Smooth muscle cell (in vitro differentiated cells): ENCODE results near the gene ALDH1A1. TPM values are rescaled to one million over a fixed set of nuclear protein-coding genes. Genes with fewer than 3 reads are reported as not detected.

Experiments used
- DNase-seq: peaks from one replicate; lab custom pipeline; 2025; ENCODE audit not compliant: unreplicated experiment; lab: John Stamatoyannopoulos, UW
- H2AFZ ChIP-seq: fragments of 200-600 bp; sonication (generic); 2 replicates; pipeline ENCODE4 v1.6.0; 2016; ENCODE audit warnings: antibody characterized with exemption, low read depth, mild to moderate bottlenecking
- H3F3A ChIP-seq: fragments of 200-600 bp; sonication (generic); 2 replicates; pipeline ENCODE4 v1.6.0; 2017; ENCODE audit warnings: antibody characterized with exemption, low read depth
- H3K27ac ChIP-seq: fragments of 200-600 bp; sonication (generic); 2 replicates; pipeline ENCODE4 v1.5.1; 2016; ENCODE audit warnings: low read depth, mild to moderate bottlenecking
- H3K27me3 ChIP-seq: fragments of 200-600 bp; sonication (generic); 2 replicates; pipeline ENCODE4 v1.6.1; 2016; ENCODE audit warnings: low read depth, mild to moderate bottlenecking
- H3K36me3 ChIP-seq: fragments of 200-600 bp; sonication (generic); 2 replicates; pipeline ENCODE4 v1.5.1; 2016; ENCODE audit warnings: low read depth
- H3K4me1 ChIP-seq: fragments of 200-600 bp; sonication (generic); 2 replicates; pipeline ENCODE4 v1.5.1; 2016; ENCODE audit warnings: low read depth
- H3K4me2 ChIP-seq: fragments of 200-600 bp; sonication (generic); 2 replicates; pipeline ENCODE4 v1.6.0; 2016; ENCODE audit warnings: mild to moderate bottlenecking
- H3K4me3 ChIP-seq: fragments of 200-600 bp; sonication (generic); 2 replicates; pipeline ENCODE4 v1.5.1; 2016; ENCODE audit warnings: mild to moderate bottlenecking
- H3K79me2 ChIP-seq: fragments of 200-600 bp; sonication (generic); 2 replicates; pipeline ENCODE4 v1.6.0; 2016; ENCODE audit warnings: low read depth, mild to moderate bottlenecking
- H3K9ac ChIP-seq: fragments of 200-600 bp; sonication (generic); 2 replicates; pipeline ENCODE4 v1.6.0; 2016; ENCODE audit warnings: low read depth
- H3K9me3 ChIP-seq: fragments of 200-600 bp; sonication (generic); replicated peaks from 2 replicates; pipeline ENCODE4 v1.5.1; 2016; ENCODE audit warnings: low read depth
- H4K20me1 ChIP-seq: fragments of 200-600 bp; sonication (generic); 2 replicates; pipeline ENCODE4 v1.6.0; 2016; ENCODE audit warnings: low read depth
- CTCF ChIP-seq: fragments of 200-600 bp; sonication (generic); IDR thresholded peaks from 2 replicates; pipeline ENCODE4 v1.5.1; 2017; ENCODE audit warnings: borderline replicate concordance, mild to moderate bottlenecking, antibody characterized with exemption; ENCODE audit not compliant: insufficient read depth, poor library complexity, severe bottlenecking
- WGBS: methylation state at CpG from one replicate; pipeline ENCODE4 v1.1.7; 2016; ENCODE audit warnings: low lambda C conversion rate; 5-methylcytosine and 5-hydroxymethylcytosine counted together
- polyA plus RNA-seq: library from polyadenylated mRNA; unstranded; fragments of >200 nt; fragmentation: Nextera tagmentation; extraction: Ambion mirVana; gene quantifications from 2 replicates; pipeline ENCODE4 v1.2.1, GENCODE V29; 2016
- total RNA-seq: library from RNA; depleted of rRNA; stranded (reverse); fragments of >200 nt; gene quantifications from 2 replicates; pipeline ENCODE4 v1.2.3, GENCODE V29; 2014

ALDH1A1 gene
- total and polyA plus RNA-seq, 2 experiments from 2014 or later = 0.07 to 0.09 TPM

- Histone ChIP-seq H3K9ac (no peak overlapping the region), H2AFZ (no peak overlapping the region), H3K4me3 (no peak overlapping the region), H3K4me1 (no peaks in the 10 kb centered on the region), H3K27me3 (no peaks in the 10 kb centered on the region), H3F3A (no peaks in the 10 kb centered on the region), H3K4me2 (no peak overlapping the region), H4K20me1 (no peaks in the 10 kb centered on the region), H3K79me2 (no peaks in the 10 kb centered on the region), H3K9me3 (no peaks in the 10 kb centered on the region), H3K27ac (no peak overlapping the region), H3K36me3 (no peaks in the 10 kb centered on the region)
- no peak for DNase-seq
- no peak for TF ChIP-seq CTCF
- 78% methylated on average over 1 of the region's 1 CpG for WGBS
These were observed 79.4 kb downstream of the ALDH1A1 start for GRCh38 chr9:72873456-72873855.

GRCh38 chr9:72872718-72873117 is 80.1 kb downstream of the ALDH1A1 start:
- no peaks in the 10 kb centered on the region for H3K9me3 ChIP-seq
- DNase-seq = no peak
- no peak overlapping the region for H3K4me3 ChIP-seq
- peak overlapping the region; percentile 29 for H2AFZ ChIP-seq
- no peaks in the 10 kb centered on the region for H4K20me1 ChIP-seq
- no peak overlapping the region for H3K9ac ChIP-seq
- WGBS = 95% methylated on average over 2 of the region's 2 CpGs
- H3K4me2 ChIP-seq = no peak overlapping the region
- no peak for TF ChIP-seq CTCF
- H3K79me2 ChIP-seq = no peaks in the 10 kb centered on the region
- no peaks in the 10 kb centered on the region for H3K4me1 ChIP-seq
- H3K27me3 ChIP-seq = no peaks in the 10 kb centered on the region
- H3K36me3 ChIP-seq = no peaks in the 10 kb centered on the region
- H3F3A ChIP-seq = no peaks in the 10 kb centered on the region
- no peak overlapping the region for H3K27ac ChIP-seq

DNA sequence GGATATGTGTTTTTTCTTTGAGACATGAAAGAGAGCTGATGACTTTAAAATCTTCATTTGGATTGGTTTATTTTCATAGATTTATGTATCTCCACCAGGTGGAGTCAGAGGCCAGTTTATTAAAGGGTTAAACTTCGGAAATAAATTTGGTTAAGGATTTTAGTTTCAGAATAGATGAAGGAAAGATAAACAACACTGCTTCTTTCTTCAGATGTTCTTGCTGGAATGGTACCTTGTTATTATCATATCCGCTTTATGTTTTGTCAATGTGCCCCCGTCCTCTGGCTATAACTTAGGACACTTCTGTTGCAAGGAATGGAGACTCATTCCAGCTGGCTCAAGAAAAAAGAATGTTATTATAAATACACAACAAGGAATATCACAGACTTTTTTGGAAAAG is 81.2 kb downstream of the ALDH1A1 start:
- H3K9ac ChIP-seq = no peak overlapping the region
- no peaks in the 10 kb centered on the region for H3K79me2 ChIP-seq
- no peaks in the 10 kb centered on the region for H3F3A ChIP-seq
- H3K4me1 ChIP-seq = no peaks in the 10 kb centered on the region
- H3K36me3 ChIP-seq = no peaks in the 10 kb centered on the region
- H3K27me3 ChIP-seq = no peaks in the 10 kb centered on the region
- no peaks in the 10 kb centered on the region for H4K20me1 ChIP-seq
- peak; percentile 65 for TF ChIP-seq CTCF
- peak overlapping the region; percentile 15 for H2AFZ ChIP-seq
- WGBS = 60% methylated on average over 3 of the region's 3 CpGs
- H3K4me2 ChIP-seq = peak overlapping the region; percentile 47
- H3K9me3 ChIP-seq = no peaks in the 10 kb centered on the region
- H3K4me3 ChIP-seq = peak overlapping the region; percentile 7
- H3K27ac ChIP-seq = no peak overlapping the region
- no peak for DNase-seq

GRCh38 chr9:72864327-72864726 is 88.5 kb downstream of the ALDH1A1 start:
- Histone ChIP-seq H3K36me3 (no peaks in the 10 kb centered on the region), H3K27ac (no peak overlapping the region), H3K9ac (no peak overlapping the region), H3K9me3 (no peaks in the 10 kb centered on the region), H4K20me1 (no peaks in the 10 kb centered on the region), H3K27me3 (no peaks in the 10 kb centered on the region), H3K4me2 (no peak overlapping the region), H3K4me3 (no peak overlapping the region), H3K4me1 (no peaks in the 10 kb centered on the region), H3F3A (no peaks in the 10 kb centered on the region), H2AFZ (no peak overlapping the region), H3K79me2 (no peaks in the 10 kb centered on the region)
- no peak for TF ChIP-seq CTCF
- WGBS = 57% methylated on average over 1 of the region's 1 CpG
- DNase-seq = no peak
